HG03521 (cell line): ENCODE measurements around the gene PLTP.
"Not testable (repeated sequence)": the region's sequence is repeated elsewhere in the genome, so short reads cannot be mapped to it uniquely, and the experiment has no call there.

Source experiments
- ATAC-seq: cut with Tn5 transposase; IDR thresholded peaks from one replicate; pipeline ENCODE4 v1.9.1; 2021; ENCODE audit warnings: mild to moderate bottlenecking, moderate library complexity; ENCODE audit not compliant: unreplicated experiment

Gene PLTP

DNA sequence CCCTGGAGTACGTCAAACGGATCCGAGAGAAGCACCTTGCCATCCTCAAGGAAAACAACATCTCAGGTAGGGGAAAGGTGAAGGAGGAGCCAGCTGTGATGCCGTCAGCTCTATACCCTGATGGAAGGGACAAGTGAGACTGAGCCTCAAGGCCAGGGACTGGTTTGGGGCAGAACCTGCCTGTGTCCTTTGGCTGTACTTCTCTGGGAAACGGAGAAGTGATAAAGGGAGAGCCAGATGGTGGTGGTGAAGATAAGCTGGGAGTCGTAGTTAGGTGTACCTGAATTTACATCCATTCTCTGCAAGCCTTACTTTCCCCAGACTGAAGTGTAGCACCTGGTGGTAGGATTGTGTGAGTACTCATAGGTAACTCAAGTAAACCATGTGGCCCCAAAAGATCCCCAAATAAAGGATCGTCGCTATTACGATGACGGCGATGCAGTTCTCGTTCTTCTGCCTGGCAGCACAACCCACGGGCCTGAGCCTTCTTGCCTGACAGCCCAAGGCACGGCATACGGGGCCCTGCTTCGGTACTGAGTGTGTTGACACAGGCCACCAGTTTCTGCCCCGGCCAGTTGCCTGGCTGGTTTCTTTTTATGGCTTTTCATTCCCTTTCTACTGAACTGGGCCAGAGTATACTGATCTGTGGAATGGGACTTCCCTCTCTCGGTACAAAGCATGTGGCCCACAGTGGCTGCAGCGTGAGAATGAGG, 33.2 kb upstream of the PLTP start:
- no peak for ATAC-seq

DNA sequence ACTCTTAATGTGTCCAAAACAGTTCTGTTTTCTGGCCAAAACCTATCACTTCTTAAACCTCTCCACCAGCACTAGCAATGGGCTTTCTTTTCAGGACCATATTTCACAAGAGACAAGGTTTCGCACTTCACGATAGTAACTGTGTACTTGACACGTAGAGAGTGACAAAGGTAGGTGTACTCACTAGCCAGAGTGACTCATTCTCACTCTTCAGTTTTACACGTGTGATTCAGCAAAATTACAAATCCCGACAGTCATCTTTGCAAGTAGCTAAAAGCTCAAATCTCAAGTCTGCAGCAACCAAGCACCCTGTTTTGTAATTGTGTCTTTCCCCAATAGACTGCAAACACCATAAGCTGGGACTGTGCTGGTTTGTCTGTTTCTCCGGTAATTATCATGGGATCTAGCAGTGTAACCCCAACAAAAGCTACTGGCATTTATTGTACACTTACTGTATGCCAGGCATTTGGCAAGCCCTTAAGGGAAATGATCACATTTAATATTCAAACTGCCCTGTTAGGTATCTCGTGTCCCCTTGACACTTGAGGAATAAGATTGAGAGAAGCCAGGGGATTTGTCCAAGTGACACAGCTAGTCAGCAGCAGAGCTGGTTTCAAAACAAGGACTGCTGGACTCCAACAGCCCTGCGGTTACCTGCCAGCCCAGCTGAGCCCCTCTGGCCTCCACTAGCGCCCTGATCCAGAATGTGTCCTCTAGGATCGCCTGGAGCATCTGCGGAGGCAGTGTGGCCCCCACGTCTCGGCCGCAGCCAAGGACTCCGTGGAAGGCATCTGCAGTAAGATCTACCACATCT, 32.4 kb upstream of the PLTP start:
- ATAC-seq, result no peak

DNA sequence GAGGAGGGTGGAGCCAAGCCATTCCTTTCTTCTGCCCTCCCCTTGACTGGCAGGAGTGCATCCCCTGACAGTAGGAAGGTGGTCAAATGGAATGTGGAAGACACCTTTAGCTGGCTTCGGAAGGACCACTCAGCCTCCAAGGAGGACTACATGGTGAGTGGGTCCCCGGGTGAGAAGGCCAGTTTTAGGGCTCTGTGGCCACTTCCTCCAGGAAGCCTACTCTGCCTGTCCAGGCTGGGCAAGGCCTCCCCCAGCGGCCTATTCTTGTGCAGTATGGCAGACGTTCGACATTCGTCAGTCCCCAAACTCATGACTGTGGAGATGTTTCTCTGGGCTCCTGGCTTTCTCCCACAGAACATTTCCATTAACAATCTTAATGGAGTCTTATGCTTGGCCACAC, 31.7 kb upstream of the PLTP start:
- no peak for ATAC-seq

DNA sequence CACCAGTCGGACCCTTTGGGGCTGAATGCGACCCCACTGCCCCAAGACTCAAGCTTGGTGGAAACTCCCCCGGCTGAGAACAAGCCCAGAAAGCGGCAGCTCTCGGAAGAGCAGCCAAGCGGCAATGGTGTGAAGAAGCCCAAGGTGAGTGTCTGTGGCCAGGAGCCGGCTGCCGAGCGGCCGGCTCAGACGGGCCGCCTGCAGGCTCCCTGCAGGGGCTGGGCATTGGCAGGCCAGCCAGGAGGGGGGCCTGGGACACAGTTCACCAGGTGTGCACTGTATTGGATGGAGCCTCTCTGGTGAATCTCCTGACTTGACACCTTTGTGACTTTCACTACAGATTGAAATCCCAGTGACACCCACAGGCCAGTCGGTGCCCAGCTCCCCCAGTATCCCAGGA, 28.5 kb upstream of the PLTP start:
- no peak for ATAC-seq

DNA sequence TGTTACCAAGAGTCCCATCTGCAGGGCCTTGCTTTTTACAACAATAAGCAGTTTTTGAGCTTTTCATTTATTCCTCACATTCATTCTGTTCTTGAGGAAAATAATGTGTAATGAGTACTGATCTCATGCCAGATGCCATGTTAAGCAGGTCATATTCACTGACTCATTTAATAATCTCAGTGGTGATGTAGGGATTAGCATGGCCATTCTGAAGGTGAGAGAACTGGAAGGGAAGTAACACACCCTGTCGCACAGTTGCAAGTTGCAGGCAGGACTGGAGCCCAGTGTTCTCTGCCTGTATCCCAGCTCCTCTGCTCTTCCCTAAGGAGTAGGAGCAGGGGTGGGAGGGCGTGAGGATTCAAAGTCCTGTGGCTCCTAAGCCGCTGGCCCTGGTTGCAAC, 28.1 kb upstream of the PLTP start:
- no peak for ATAC-seq

GRCh38 chr20:45938727-45939438, 26.9 kb upstream of the PLTP start:
- ATAC-seq, result no peak

DNA sequence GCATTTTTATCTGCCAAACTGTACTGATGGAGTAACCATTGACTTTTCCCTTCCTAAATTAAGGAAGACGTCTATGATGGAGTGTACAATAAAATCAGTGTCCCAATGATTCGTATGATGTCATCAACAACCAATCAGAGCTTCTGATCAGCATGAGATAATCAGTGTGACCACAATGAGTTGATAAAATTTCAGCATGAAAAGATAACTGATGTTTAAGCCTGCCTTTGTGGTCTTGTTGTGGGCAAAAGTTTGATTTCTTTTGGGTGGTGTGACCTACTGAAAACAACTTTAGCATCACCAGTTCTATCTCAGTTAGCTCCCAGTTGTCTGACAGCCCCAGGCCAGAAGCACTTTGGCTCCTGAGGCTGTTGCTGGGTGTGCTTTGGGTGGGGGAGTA, 25.8 kb upstream of the PLTP start:
- ATAC-seq, result no peak

DNA sequence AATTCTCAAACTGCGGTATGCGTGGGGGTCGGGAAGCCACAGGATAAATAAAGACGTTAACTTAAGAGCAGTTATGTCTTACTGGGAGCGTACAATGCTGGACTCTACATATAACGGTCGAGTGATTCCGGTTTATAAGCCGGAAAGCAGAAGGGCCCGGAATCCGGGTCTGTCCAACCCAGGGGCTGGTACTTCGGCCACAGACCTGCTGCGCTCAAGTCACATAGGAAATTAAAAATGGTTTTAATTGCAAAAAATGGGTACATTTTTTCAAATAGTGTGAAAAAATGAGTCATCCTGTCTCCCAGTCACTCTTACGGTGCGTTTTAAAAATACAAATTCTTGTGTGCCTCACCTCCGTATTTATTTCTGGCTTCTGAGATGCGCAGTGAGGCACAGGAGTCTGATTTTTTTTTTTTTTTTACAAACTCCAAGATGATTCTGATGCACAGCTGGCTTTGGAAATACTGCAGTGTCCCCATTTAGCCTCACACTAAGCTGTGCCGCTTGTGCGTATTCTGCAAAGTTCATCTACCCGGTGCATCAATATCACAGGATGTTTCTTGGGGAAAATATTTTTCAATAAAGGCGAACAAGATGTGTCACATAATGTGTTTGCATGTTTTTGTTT, 23.6 kb upstream of the PLTP start:
- ATAC-seq, result peak; percentile 14

DNA sequence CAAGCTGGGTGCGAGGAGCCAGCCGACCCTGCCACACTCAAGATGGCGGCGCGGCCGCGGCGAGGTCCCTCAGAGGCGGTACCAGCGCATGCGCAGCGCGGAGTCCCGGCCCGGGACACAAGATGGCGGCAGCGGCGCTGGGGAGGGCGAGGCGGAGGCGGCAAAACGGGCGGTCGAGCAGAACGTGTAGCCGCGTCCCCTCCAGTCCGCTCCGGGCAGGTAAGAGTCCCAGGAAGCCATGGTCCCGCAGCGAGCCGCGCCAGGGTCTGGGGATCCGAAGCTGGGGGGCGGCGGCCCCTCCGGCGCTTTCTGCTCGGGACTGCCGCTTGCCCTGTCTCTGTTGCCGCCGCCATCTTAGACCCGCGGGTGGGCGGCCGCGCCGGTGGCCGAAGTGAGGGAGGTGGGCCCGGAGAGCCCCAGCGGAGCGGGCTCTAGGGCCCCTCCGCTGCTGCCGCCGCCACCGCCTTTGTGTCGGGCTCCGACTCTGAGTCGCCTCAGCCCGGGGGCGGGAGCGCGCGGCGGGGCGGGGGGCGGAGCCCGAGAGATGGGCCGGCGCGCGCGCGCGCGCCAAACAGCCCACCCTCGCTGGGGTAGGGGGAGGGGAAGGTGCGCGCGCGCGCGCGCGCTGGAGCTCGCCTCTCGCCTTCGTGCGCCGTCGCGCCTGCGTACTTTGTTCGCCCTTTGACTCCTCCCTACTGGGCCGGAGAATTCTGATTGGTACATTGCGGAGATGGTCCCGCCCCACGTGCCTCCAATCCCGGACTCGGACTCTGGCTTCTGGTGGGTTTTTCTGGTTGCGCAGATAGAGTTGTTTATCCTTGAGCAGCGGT, 22.8 kb upstream of the PLTP start, which contains the start of gene PCIF1:
TSS of gene PCIF1 (plus strand) at position 98 of the 830 bp plus-strand sequence. CDS start 4,317 bp downstream, outside the sequence.
- peak; percentile 78 for ATAC-seq

DNA sequence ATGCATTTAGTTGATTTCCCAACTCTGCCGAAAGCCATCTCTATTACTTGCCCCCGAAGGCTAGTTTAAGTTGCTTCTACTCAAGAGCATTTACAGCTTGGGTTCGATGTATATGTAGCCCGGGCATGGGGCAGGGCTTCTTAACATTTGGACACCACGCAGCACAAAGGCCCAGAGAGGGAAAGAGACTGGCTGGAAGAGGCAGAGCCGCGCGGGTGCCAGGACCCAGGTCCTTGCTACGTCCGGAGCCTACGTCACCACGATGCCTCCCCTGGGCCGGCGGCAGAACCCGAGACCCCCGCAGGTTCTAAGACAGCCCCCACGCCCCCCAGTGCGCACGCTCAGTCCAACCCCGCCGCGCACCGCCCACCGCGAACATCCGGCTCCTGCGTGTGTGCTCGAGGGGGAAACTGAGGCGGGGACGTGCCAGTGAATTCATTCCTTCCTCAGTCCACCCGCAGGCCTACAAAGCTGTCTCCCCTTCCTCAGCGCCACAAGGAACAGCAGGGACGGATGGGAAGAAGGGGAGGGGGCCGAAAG, 22.2 kb upstream of the PLTP start:
- peak; percentile 8 for ATAC-seq

GRCh38 chr20:45933266-45934045, 21.5 kb upstream of the PLTP start:
- no peak for ATAC-seq

DNA sequence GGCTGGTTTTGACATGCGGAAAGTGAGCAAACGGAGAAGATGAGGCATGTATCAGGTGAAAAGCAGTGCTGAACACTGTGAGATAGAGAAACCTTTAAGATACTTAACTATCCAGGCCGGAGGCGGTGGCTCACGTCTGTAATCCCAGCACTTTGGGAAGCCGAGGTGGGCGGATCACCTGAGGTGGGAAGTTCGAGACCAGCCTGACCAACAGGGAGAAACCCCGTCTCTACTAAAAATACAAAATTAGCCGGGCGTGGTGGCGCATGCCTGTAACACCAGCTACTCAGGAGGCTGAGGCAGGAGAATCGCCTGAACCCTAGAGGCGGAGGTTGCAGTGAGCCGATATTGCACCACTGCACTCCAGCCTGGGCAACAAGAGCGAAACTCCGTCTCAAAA, 19.7 kb upstream of the PLTP start:
- ATAC-seq, result not testable (repeated sequence)

DNA sequence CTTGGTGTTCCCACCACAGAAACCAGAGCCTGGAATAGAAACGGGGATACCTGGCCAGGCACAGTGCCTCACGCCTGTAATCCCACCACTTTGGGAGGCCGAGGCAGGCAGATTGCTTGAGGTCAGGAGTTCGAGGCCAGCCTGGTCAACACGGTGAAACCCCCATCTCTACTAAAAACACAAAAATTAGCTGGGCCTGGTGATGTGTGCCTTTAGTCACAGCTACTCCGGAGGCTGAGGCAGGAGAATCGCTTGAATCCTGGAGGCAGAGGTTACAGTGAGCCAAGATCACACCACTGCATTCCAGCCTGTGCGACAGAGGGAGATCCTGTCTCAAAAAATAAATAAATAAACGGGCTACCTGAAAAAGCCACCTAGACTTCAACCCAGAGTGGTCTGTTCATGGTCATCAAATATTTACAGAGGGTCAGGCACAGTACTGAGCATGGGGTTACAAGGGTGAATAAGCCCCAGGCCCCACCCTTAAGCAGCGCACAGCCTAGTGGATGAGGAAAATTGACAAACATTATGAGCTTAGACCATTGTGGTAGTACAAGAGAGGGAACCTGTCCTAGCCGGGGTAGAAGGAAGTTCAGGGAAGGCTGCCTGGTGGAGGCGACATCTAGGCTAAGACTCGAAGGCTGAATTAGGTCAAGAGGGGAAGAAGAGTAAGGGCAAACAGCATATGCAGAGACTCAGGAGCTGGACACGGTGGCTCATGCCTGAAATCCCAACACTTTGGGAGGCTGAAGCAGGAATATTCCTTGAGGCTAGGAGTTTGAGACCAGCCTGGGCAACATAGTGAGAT, 15.3 kb upstream of the PLTP start:
- ATAC-seq, result no peak

- no peak for ATAC-seq
Observed at GRCh38 chr20:45926731-45927070, 14.7 kb upstream of the PLTP start.

GRCh38 chr20:45925821-45926506, 14.0 kb upstream of the PLTP start:
- ATAC-seq, result no peak

DNA sequence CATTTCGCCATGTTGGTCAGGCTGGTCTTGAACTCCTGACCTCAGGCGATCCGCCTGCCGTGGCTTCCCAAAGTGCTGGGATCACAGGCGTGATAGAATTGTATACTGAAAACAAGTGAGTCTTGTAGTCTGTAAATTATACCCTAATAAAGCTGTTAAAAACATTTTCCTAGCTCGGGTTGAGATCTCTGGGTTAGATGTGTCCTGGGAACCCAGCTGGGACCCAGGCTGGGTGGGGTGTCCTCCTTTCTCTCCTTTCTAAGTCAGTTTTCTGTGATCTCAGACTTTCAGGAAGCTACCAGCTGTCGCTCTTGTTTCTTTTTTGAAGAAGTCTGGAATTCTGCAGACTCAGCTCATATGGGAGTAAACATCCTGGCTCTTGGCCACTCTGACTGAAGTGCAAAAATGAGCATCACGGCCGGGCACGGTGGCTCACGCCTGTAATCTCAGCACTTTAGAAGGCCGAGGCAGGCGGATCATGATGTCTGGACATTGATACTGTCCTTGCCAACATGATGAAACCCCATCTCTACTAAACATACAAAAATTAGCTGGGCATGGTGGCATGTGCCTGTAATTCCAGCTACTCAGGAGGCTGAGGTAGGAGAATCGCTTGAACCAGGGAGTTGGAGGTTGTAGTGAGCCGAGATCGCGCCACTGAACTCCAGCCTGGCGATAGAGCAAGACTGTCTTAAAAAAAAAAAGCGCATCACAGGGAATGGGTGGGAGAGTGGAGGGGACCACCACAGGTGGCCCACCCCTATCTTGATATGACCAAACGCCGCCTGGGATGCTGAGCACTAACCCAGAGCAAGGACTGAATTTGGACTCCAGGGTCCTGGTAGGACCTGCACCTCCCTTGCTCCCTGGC, 12.7 kb upstream of the PLTP start:
- no peak for ATAC-seq
